ENCODE results near the gene RBM23.

DNA sequence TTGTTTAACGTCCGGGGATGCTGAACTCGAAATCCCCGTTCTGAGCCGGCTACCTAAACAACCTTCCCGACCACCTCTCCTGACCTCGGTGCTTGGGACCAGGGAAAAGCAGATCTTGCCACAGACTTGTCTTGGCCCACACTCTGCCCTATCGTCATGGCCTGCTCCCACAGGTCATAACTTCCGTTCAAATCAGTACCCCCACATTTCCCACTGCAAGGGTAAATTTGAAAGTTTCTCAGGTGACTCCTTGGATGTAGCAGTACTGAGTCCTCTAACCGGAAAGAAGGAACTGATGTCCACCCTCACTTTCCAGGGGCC lies 612 bp upstream of the RBM23 start:
- TF ChIP-seq, protein P1, sequence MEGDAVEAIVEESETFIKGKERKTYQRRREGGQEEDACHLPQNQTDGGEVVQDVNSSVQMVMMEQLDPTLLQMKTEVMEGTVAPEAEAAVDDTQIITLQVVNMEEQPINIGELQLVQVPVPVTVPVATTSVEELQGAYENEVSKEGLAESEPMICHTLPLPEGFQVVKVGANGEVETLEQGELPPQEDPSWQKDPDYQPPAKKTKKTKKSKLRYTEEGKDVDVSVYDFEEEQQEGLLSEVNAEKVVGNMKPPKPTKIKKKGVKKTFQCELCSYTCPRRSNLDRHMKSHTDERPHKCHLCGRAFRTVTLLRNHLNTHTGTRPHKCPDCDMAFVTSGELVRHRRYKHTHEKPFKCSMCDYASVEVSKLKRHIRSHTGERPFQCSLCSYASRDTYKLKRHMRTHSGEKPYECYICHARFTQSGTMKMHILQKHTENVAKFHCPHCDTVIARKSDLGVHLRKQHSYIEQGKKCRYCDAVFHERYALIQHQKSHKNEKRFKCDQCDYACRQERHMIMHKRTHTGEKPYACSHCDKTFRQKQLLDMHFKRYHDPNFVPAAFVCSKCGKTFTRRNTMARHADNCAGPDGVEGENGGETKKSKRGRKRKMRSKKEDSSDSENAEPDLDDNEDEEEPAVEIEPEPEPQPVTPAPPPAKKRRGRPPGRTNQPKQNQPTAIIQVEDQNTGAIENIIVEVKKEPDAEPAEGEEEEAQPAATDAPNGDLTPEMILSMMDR (IDR thresholded peaks at IDR 0.05): no peak
- TF ChIP-seq POLR2A (IDR thresholded peaks at IDR 0.05; ENCODE audit: low read depth): no peak
- no peak for TF ChIP-seq EP300 (IDR thresholded peaks at IDR 0.05)
